Gastrocnemius medialis (tissue), 4 donors: ENCODE measurements around the gene LY86. TPM values are rescaled to one million over a fixed set of nuclear protein-coding genes. Genes with fewer than 3 reads are reported as not detected.

Source experiments
- ATAC-seq, 2 donors: fragments of 150-250 bp; one replicate each; pipeline ENCODE4 v1.9.1; 2016
- DNase-seq, 2 donors: peaks; one replicate each; pipeline ENCODE4 v3.0.0-alpha.2; 2019
- H3K27ac ChIP-seq, 4 donors: fragments of 200-600 bp; sonication (generic); 1 replicate in 1 of 4; 2 replicates in 3 of 4; pipeline ENCODE4 v1.5.1; 2016 to 2018; ENCODE audit warnings: mild to moderate bottlenecking in 2 of 4, moderate library complexity in 1 of 4
- H3K27me3 ChIP-seq, 3 donors: fragments of 200-600 bp; sonication (generic) in 2 of 3; 1 replicate in 1 of 3; 2 replicates in 2 of 3; pipeline versions ENCODE4 v1.5.1 to v1.6.0; 2016 to 2019; ENCODE audit warnings: mild to moderate bottlenecking in 1 of 3, moderate library complexity in 1 of 3
- H3K36me3 ChIP-seq, 2 donors: fragments of 200-600 bp; sonication (generic) in 1 of 2; one replicate each; pipeline ENCODE4 v1.5.1; 2017 to 2018
- H3K4me1 ChIP-seq, 2 donors: fragments of 200-600 bp; sonication (generic) in 1 of 2; one replicate each; pipeline ENCODE4 v1.5.1; 2016 to 2017; ENCODE audit warnings: mild to moderate bottlenecking in 2 of 2
- H3K4me3 ChIP-seq, 4 donors: fragments of 200-600 bp; sonication (generic) in 3 of 4; 1 replicate in 1 of 4; 2 replicates in 3 of 4; pipeline ENCODE4 v1.5.1; 2016 to 2019; ENCODE audit warnings: mild to moderate bottlenecking in 2 of 4
- H3K9me3 ChIP-seq, 3 donors: fragments of 200-600 bp; sonication (generic) in 2 of 3; 1 replicate in 1 of 3; 2 replicates in 2 of 3; pipeline ENCODE4 v1.5.1; 2016 to 2019
- POLR2A ChIP-seq, 2 donors: fragments of 450-650 bp; IDR thresholded peaks; one replicate each; pipeline ENCODE4 v1.6.1; 2017; ENCODE audit warnings: antibody characterized with exemption in 2 of 2, mild to moderate bottlenecking in 2 of 2, moderate library complexity in 2 of 2
- in situ Hi-C, 4 donors: fragments of 200-750 bp; cut with MboI; loops; one replicate each; pipeline versions ENCODE4 v1.15.0 to v1.8.0; 2017; ENCODE audit warnings: low sequenced_read_pairs in 4 of 4
- intact Hi-C: fragments of 100-400 bp; cut with DNase I; formaldehyde crosslinking; loops from one replicate; pipeline ENCODE4 v1.15.1; 2023; ENCODE audit warnings: low total_unique reads
- total RNA-seq, 4 donors: library from RNA; depleted of rRNA; stranded (reverse); fragments of >200 nt; gene quantifications; one replicate each; pipeline versions ENCODE4 v1.1.0 to v1.2.3, GENCODE V29; 2016
- TF ChIP-seq, protein P1 (sequence below), 5 experiments: fragments of 450-650 bp in 3 of 5; fragments of 200-600 bp in 2 of 5; sonication (generic) in 2 of 5; IDR thresholded peaks in 4 of 5; conservative IDR thresholded peaks in 1 of 5; 1 replicate in 4 of 5; 2 replicates in 1 of 5; pipeline ENCODE4 v1.5.1; 2016 to 2019; ENCODE audit warnings: antibody characterized with exemption in 5 of 5, mild to moderate bottlenecking in 3 of 5, moderate library complexity in 3 of 5

LY86 gene
- total RNA-seq, 4 donors from 2014 or later, result 0.49 to 1.3 TPM; not detected in 2

- intact Hi-C loops (no loop called here), in situ Hi-C loops (no loop called here)
- H3K4me1 ChIP-seq, result no peaks in the 10 kb centered on the region
- no peaks in the 10 kb centered on the region for H3K36me3 ChIP-seq
- TF ChIP-seq POLR2A (IDR thresholded peaks at IDR 0.05), result no peak
- TF ChIP-seq, protein P1, sequence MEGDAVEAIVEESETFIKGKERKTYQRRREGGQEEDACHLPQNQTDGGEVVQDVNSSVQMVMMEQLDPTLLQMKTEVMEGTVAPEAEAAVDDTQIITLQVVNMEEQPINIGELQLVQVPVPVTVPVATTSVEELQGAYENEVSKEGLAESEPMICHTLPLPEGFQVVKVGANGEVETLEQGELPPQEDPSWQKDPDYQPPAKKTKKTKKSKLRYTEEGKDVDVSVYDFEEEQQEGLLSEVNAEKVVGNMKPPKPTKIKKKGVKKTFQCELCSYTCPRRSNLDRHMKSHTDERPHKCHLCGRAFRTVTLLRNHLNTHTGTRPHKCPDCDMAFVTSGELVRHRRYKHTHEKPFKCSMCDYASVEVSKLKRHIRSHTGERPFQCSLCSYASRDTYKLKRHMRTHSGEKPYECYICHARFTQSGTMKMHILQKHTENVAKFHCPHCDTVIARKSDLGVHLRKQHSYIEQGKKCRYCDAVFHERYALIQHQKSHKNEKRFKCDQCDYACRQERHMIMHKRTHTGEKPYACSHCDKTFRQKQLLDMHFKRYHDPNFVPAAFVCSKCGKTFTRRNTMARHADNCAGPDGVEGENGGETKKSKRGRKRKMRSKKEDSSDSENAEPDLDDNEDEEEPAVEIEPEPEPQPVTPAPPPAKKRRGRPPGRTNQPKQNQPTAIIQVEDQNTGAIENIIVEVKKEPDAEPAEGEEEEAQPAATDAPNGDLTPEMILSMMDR (IDR thresholded peaks at IDR 0.05 in 4 of 5, conservative IDR thresholded peaks at IDR 0.05 in 1 of 5), result no peak
- H3K27me3 ChIP-seq, result no peaks in the 10 kb centered on the region
- H3K9me3 ChIP-seq, result no peaks in the 10 kb centered on the region
- H3K4me3 ChIP-seq, result no peak overlapping the region
- no peak for DNase-seq
- ATAC-seq, result no peak
- no peak overlapping the region for H3K27ac ChIP-seq
Observed at GRCh38 chr6:6595952-6596351, 7.4 kb downstream of the LY86 start.

DNA sequence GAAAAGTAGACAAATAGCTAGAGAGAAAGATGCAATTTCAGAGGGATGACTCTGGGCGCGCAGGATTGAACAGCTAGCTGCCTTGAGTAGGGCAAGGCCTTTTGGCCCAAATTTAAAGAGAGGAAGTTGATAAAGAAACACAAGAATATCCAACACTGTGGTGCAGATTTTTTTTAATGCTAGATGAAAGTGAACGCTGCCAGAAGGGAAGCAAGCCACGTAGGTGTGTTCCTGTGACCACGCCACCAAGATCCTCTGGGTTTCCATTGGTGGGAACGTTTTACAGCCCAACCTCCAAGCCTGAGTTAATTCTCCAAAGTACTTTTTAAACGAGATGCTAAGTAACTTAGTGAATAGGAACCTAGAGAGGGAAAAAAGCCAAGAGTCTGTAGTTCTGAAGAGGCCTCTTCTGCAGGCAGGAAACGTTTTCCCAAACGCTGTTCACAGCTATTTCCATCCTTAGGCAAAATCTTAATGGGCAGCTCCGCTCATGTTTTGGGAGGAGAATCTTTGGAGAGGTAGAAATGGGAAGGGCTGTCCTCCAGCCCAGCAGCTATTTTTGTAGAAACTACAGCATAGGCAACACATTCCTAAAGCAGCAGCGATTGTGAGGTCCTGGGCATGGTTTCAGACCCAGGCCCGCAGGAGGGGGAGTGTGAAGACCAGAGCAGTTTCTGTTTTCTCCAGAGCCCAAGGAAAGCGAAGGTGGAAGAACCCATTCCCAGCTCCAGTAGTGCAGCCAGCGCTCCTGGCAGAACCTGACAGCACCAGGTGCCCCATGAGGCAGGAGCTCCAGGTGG, 8.2 kb downstream of the LY86 start:
- Histone ChIP-seq H3K36me3 (no peaks in the 10 kb centered on the region), H3K4me3 (no peak overlapping the region), H3K27me3 (no peaks in the 10 kb centered on the region), H3K4me1 (no peaks in the 10 kb centered on the region), H3K27ac (no peak overlapping the region), H3K9me3 (no peaks in the 10 kb centered on the region)
- in situ Hi-C loops, result no loop called here
- TF ChIP-seq, protein P1 (IDR thresholded peaks at IDR 0.05 in 4 of 5, conservative IDR thresholded peaks at IDR 0.05 in 1 of 5), result no peak
- TF ChIP-seq POLR2A (IDR thresholded peaks at IDR 0.05), result no peak
- ATAC-seq (no peak), DNase-seq (no peak)
- intact Hi-C loops, result no loop called here

- H3K9me3 ChIP-seq, result no peaks in the 10 kb centered on the region
- H3K27me3 ChIP-seq, result no peaks in the 10 kb centered on the region
- no peaks in the 10 kb centered on the region for H3K4me1 ChIP-seq
- H3K27ac ChIP-seq, result no peak overlapping the region
- no peak for ATAC-seq
- no peak for TF ChIP-seq POLR2A (IDR thresholded peaks at IDR 0.05)
- TF ChIP-seq, protein P1 (IDR thresholded peaks at IDR 0.05 in 4 of 5, conservative IDR thresholded peaks at IDR 0.05 in 1 of 5), result no peak
- in situ Hi-C loops, result no loop called here
- intact Hi-C loops, result no loop called here
- no peak for DNase-seq
- H3K36me3 ChIP-seq, result no peaks in the 10 kb centered on the region
- H3K4me3 ChIP-seq, result no peak overlapping the region
Observed at GRCh38 chr6:6597682-6598081, 9.2 kb downstream of the LY86 start.

DNA sequence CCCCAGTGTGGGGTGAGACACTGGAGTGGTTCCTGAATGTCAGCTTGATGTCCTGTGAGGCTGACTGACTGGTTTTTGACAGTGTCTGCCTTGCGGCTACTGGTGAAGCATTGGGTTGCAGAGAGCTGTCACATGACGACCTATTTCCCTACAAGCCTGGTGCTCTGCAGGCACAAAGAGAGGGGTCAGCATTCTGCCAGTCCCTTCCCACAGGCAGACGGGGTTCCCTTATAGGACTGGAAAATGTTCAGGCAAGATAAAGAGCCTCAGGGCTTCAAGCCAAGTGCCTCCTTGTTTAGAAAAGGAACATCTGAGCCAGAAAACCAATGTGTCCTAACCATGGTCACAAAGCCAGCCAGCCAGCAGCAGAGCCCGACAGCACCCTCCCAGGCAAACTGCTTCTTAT, 11.0 kb downstream of the LY86 start:
- intact Hi-C loops, result no loop called here
- Histone ChIP-seq H3K4me3 (no peak overlapping the region), H3K27me3 (no peaks in the 10 kb centered on the region), H3K27ac (no peak overlapping the region), H3K4me1 (no peaks in the 10 kb centered on the region), H3K9me3 (peaks cover 0 to 6% (median 0%) of the 10 kb centered on the region in 3 donors), H3K36me3 (no peaks in the 10 kb centered on the region)
- TF ChIP-seq, protein P1 (IDR thresholded peaks at IDR 0.05 in 4 of 5, conservative IDR thresholded peaks at IDR 0.05 in 1 of 5), result no peak
- TF ChIP-seq POLR2A (IDR thresholded peaks at IDR 0.05), result no peak
- in situ Hi-C loops, result no loop called here
- ATAC-seq, result peak; percentile 23 to 39
- peak; percentile 19 to 39 for DNase-seq
